Measurements from ENCODE around the gene CPVL. TPM values are rescaled to one million over a fixed set of nuclear protein-coding genes. Genes with fewer than 3 reads are reported as not detected.
A peak's percentile ranks its signal among the peaks of the same experiment; 100 is the strongest.

The CPVL gene
- total RNA-seq, 1 donor from 2014 or later = 22.1 TPM

- Mint-ChIP-seq H3K27me3 (no peaks in the 10 kb centered on the region), H3K4me1 (ENCODE audit: low read depth) (peaks cover 10% of the 10 kb centered on the region), H3K36me3 (ENCODE audit: insufficient read depth) (peaks cover 4% of the 10 kb centered on the region), H3K27ac (no peak overlapping the region), H3K9me3 (ENCODE audit: low read depth) (peaks cover 11% of the 10 kb centered on the region), H3K4me3 (ENCODE audit: low read depth) (no peak overlapping the region)
- no peak for TF ChIP-seq CTCF (IDR thresholded peaks at IDR 0.05; ENCODE audit: unreplicated experiment)
- DNase-seq (ENCODE audit: low spot score, unreplicated experiment) = no peak
These were observed 13.4 kb downstream of the CPVL start for GRCh38 chr7:29132980-29133379.

GRCh38 chr7:29131678-29132077 is 14.7 kb downstream of the CPVL start:
- H3K36me3 Mint-ChIP-seq (ENCODE audit: insufficient read depth) = peaks cover 4% of the 10 kb centered on the region
- H3K9me3 Mint-ChIP-seq (ENCODE audit: low read depth) = peaks cover 8% of the 10 kb centered on the region

GRCh38 chr7:29130096-29130495 is 16.2 kb downstream of the CPVL start:
- Mint-ChIP-seq H3K27me3 (no peaks in the 10 kb centered on the region), H3K27ac (no peak overlapping the region), H3K36me3 (ENCODE audit: insufficient read depth) (no peaks in the 10 kb centered on the region), H3K4me3 (ENCODE audit: low read depth) (no peak overlapping the region), H3K9me3 (ENCODE audit: low read depth) (no peaks in the 10 kb centered on the region), H3K4me1 (ENCODE audit: low read depth) (peaks cover 16% of the 10 kb centered on the region)
- TF ChIP-seq CTCF (IDR thresholded peaks at IDR 0.05; ENCODE audit: unreplicated experiment) = no peak
- DNase-seq (ENCODE audit: low spot score, unreplicated experiment) = no peak

More at GRCh38 chr7:29131678-29132077, 14.7 kb downstream of the CPVL start:
- H3K27me3 Mint-ChIP-seq = no peaks in the 10 kb centered on the region
- no peak for TF ChIP-seq CTCF (IDR thresholded peaks at IDR 0.05; ENCODE audit: unreplicated experiment)
- DNase-seq (ENCODE audit: low spot score, unreplicated experiment) = no peak
- H3K27ac Mint-ChIP-seq = no peak overlapping the region
- no peak overlapping the region for H3K4me3 Mint-ChIP-seq (ENCODE audit: low read depth)
- H3K4me1 Mint-ChIP-seq (ENCODE audit: low read depth) = peaks cover 16% of the 10 kb centered on the region

GRCh38 chr7:29127527-29127926 is 18.8 kb downstream of the CPVL start:
- no peak for DNase-seq (ENCODE audit: low spot score, unreplicated experiment)
- Mint-ChIP-seq H3K36me3 (ENCODE audit: insufficient read depth) (no peaks in the 10 kb centered on the region), H3K27me3 (no peaks in the 10 kb centered on the region), H3K9me3 (ENCODE audit: low read depth) (no peaks in the 10 kb centered on the region), H3K4me1 (ENCODE audit: low read depth) (peaks cover 16% of the 10 kb centered on the region), H3K4me3 (ENCODE audit: low read depth) (no peak overlapping the region), H3K27ac (peak overlapping the region; percentile 80)
- no peak for TF ChIP-seq CTCF (IDR thresholded peaks at IDR 0.05; ENCODE audit: unreplicated experiment)

- H3K27ac Mint-ChIP-seq = no peak overlapping the region
- no peak for DNase-seq (ENCODE audit: low spot score, unreplicated experiment)
- H3K4me1 Mint-ChIP-seq (ENCODE audit: low read depth) = peaks cover 16% of the 10 kb centered on the region
- TF ChIP-seq CTCF (IDR thresholded peaks at IDR 0.05; ENCODE audit: unreplicated experiment) = no peak
- no peaks in the 10 kb centered on the region for H3K27me3 Mint-ChIP-seq
- no peak overlapping the region for H3K4me3 Mint-ChIP-seq (ENCODE audit: low read depth)
- no peaks in the 10 kb centered on the region for H3K36me3 Mint-ChIP-seq (ENCODE audit: insufficient read depth)
- no peaks in the 10 kb centered on the region for H3K9me3 Mint-ChIP-seq (ENCODE audit: low read depth)
These were observed 19.5 kb downstream of the CPVL start for GRCh38 chr7:29126804-29127203.

Data from progenitor cell of endocrine pancreas (in vitro differentiated cells).